SU-DHL-6 (cell line): ENCODE data around the gene MUSTN1.

Experiments used
- H2AFZ ChIP-seq: fragments of 200-600 bp; sonication (generic); 2 replicates; pipeline ENCODE4 v1.6.1; 2014; ENCODE audit warnings: low read depth, mild to moderate bottlenecking, moderate library complexity, mixed read lengths, antibody characterized with exemption, low read length; ENCODE audit not compliant: severe bottlenecking
- H3F3A ChIP-seq: fragments of 200-600 bp; shearing (Covaris generic); 2 replicates; pipeline ENCODE4 v1.6.0; 2016; ENCODE audit warnings: antibody characterized with exemption, mild to moderate bottlenecking; ENCODE audit not compliant: insufficient read depth
- H3K27ac ChIP-seq: fragments of 200-600 bp; sonication (generic); 2 replicates; pipeline ENCODE4 v1.5.1; 2016; ENCODE audit warnings: low read depth, mild to moderate bottlenecking, low read length, moderate library complexity, mixed read lengths
- H3K27me3 ChIP-seq: fragments of 200-600 bp; sonication (generic), shearing (Covaris generic); 2 replicates; pipeline ENCODE4 v1.6.0; 2014; ENCODE audit warnings: mild to moderate bottlenecking, low read length
- H3K36me3 ChIP-seq: fragments of 200-600 bp; sonication (generic); 2 replicates; pipeline ENCODE4 v1.6.1; 2014; ENCODE audit warnings: mild to moderate bottlenecking, low read length, mixed read lengths
- H3K4me2 ChIP-seq: fragments of 300-600, 200-600 bp; shearing (Covaris generic), sonication (generic); 2 replicates; pipeline ENCODE4 v1.6.0; 2014; ENCODE audit warnings: low read length, low read depth, mild to moderate bottlenecking; ENCODE audit not compliant: poor library complexity, severe bottlenecking
- H3K4me3 ChIP-seq: fragments of 200-600 bp; sonication (generic); 2 replicates; pipeline ENCODE4 v1.5.1; 2014; ENCODE audit warnings: antibody characterized with exemption, low read length, mild to moderate bottlenecking, mixed read lengths; ENCODE audit not compliant: insufficient read depth, poor library complexity, severe bottlenecking
- H3K79me2 ChIP-seq: fragments of 200-600 bp; sonication (generic); 2 replicates; pipeline ENCODE4 v1.6.1; 2014; ENCODE audit warnings: mild to moderate bottlenecking, low read length, moderate library complexity; ENCODE audit not compliant: insufficient read depth
- H3K9ac ChIP-seq: fragments of 200-600 bp; sonication (generic); 2 replicates; pipeline ENCODE4 v1.7.0; 2014; ENCODE audit warnings: mild to moderate bottlenecking, low read length
- H3K9me2 ChIP-seq: fragments of 200-600 bp; sonication (generic); replicated peaks from 2 replicates; pipeline ENCODE4 v1.6.1; 2014; ENCODE audit warnings: low read length; ENCODE audit not compliant: insufficient read depth
- H3K9me3 ChIP-seq: fragments of 200-600 bp; sonication (generic); 2 replicates; pipeline ENCODE4 v1.6.1; 2014; ENCODE audit warnings: low read length, mixed read lengths; ENCODE audit not compliant: insufficient read depth
- H4K20me1 ChIP-seq: fragments of 200-600 bp; sonication (generic); 2 replicates; pipeline ENCODE4 v1.6.1; 2014; ENCODE audit warnings: low read depth, mild to moderate bottlenecking, antibody characterized with exemption, low read length, moderate library complexity, mixed read lengths
- CTCF ChIP-seq: fragments of 200-600 bp; sonication (generic); IDR thresholded peaks from one replicate; pipeline ENCODE4 v1.5.1; 2017; ENCODE audit warnings: antibody characterized with exemption, mild to moderate bottlenecking, low read length, moderate library complexity; ENCODE audit not compliant: insufficient read depth, poor library complexity, severe bottlenecking
- EZH2phosphoT487 ChIP-seq: fragments of 200-600 bp; sonication (generic), shearing (Covaris generic); conservative IDR thresholded peaks from 2 replicates; pipeline ENCODE4 v1.6.1; 2018; ENCODE audit warnings: mild to moderate bottlenecking, antibody characterized with exemption, low read length, moderate library complexity, mixed read lengths

MUSTN1 gene

GRCh38 chr3:52849656-52850055 is 14.8 kb upstream of the MUSTN1 start:
- Histone ChIP-seq H2AFZ (no peak overlapping the region), H3K4me2 (no peak overlapping the region), H3K9me2 (no peaks in the 10 kb centered on the region), H3K9me3 (no peaks in the 10 kb centered on the region), H3K4me3 (no peak overlapping the region), H3K79me2 (no peaks in the 10 kb centered on the region), H3K27me3 (no peaks in the 10 kb centered on the region), H3K27ac (no peak overlapping the region), H3K36me3 (no peaks in the 10 kb centered on the region), H3K9ac (no peak overlapping the region), H3F3A (no peaks in the 10 kb centered on the region), H4K20me1 (no peaks in the 10 kb centered on the region)
- TF ChIP-seq CTCF (no peak), EZH2phosphoT487 (no peak)

GRCh38 chr3:52848617-52849016 is 13.8 kb upstream of the MUSTN1 start:
- H3K9me3 ChIP-seq, result no peaks in the 10 kb centered on the region
- H3F3A ChIP-seq, result no peaks in the 10 kb centered on the region
- H3K79me2 ChIP-seq, result no peaks in the 10 kb centered on the region
- no peak overlapping the region for H3K9ac ChIP-seq
- no peak overlapping the region for H3K4me3 ChIP-seq
- H2AFZ ChIP-seq, result no peak overlapping the region
- no peak for TF ChIP-seq CTCF
- TF ChIP-seq EZH2phosphoT487, result no peak
- H3K27me3 ChIP-seq, result no peaks in the 10 kb centered on the region
- H3K36me3 ChIP-seq, result no peaks in the 10 kb centered on the region
- no peaks in the 10 kb centered on the region for H4K20me1 ChIP-seq
- H3K9me2 ChIP-seq, result no peaks in the 10 kb centered on the region
- H3K27ac ChIP-seq, result no peak overlapping the region
- H3K4me2 ChIP-seq, result no peak overlapping the region

- Histone ChIP-seq H3K4me3 (no peak overlapping the region), H3K79me2 (no peaks in the 10 kb centered on the region), H3K36me3 (no peaks in the 10 kb centered on the region), H3K9me2 (no peaks in the 10 kb centered on the region), H3K9me3 (no peaks in the 10 kb centered on the region), H3F3A (no peaks in the 10 kb centered on the region), H3K27ac (no peak overlapping the region), H3K4me2 (no peak overlapping the region), H3K27me3 (no peaks in the 10 kb centered on the region), H2AFZ (no peak overlapping the region), H3K9ac (no peak overlapping the region), H4K20me1 (no peaks in the 10 kb centered on the region)
- TF ChIP-seq EZH2phosphoT487 (no peak), CTCF (no peak)
These were observed 12.9 kb upstream of the MUSTN1 start for GRCh38 chr3:52847726-52848125.
